BJ (cell line): ENCODE measurements around the gene CCDC167. TPM values are rescaled to one million over a fixed set of nuclear protein-coding genes. Genes with fewer than 3 reads are reported as not detected.

ENCODE experiments used
- CTCF ChIA-PET: fragments of 350-600 bp; formaldehyde crosslinking; extraction: SDS; loops from one replicate; lab custom pipeline; 2021; ENCODE audit warnings: antibody characterized with exemption, inconsistent platforms; lab: Yijun Ruan, JAX
- POLR2A ChIA-PET: fragments of 300-600 bp; sonication (Branson Sonifier 250); formaldehyde crosslinking; extraction: SDS; loops from one replicate; lab custom pipeline; 2021; ENCODE audit warnings: antibody characterized with exemption; lab: Charles Lee
- DNase-seq: peaks from one replicate; pipeline ENCODE4 v3.0.0-alpha.2; 2011; ENCODE audit warnings: low read depth
- H3K27me3 ChIP-seq: 2 replicates; pipeline ENCODE4 v1.6.0; 2011; ENCODE audit warnings: low read length; ENCODE audit not compliant: control insufficient read depth, insufficient read depth
- H3K36me3 ChIP-seq: 2 replicates; pipeline ENCODE4 v1.5.1; 2011; ENCODE audit warnings: low read length; ENCODE audit not compliant: control insufficient read depth, insufficient read depth
- H3K4me3 ChIP-seq: 2 replicates; pipeline ENCODE4 v1.5.1; 2011; ENCODE audit warnings: low read depth, mild to moderate bottlenecking, control low read depth, low read length
- CTCF ChIP-seq: IDR thresholded peaks from 2 replicates; pipeline ENCODE4 v1.5.1; 2011; ENCODE audit warnings: low read depth, mild to moderate bottlenecking, control low read depth, inconsistent platforms, low read length, moderate library complexity; ENCODE audit not compliant: insufficient read depth
- polyA minus RNA-seq: library from RNA; depleted of rRNA, polyadenylated mRNA; stranded (reverse); fragments of >200 nt; gene quantifications from 2 replicates; pipeline ENCODE4 v1.2.3, GENCODE V29; 2011; rRNA and poly(A)+ RNA removed
- polyA plus RNA-seq: library from polyadenylated mRNA; depleted of rRNA; stranded (reverse); fragments of >200 nt; gene quantifications from 2 replicates; pipeline ENCODE4 v1.2.3, GENCODE V29; 2011; rRNA removed

The CCDC167 gene
- polyA plus RNA-seq (31.8 and 34.4 TPM in 2 replicates), polyA minus RNA-seq (8.7 and 11.0 TPM in 2 replicates)

GRCh38 chr6:37499433-37500293 lies at the start of gene CCDC167:
TSS of gene CCDC167 (minus strand) at chr6:37499893. CDS start at chr6:37499863, 30 bp downstream.
- CTCF ChIA-PET, result interaction anchor here (0.6 to 0.8 kb wide), 2 partner anchors 9 to 19 kb away, joined by 4 to 5 read pairs; no protein-coding TSS in a partner anchor
- POLR2A ChIA-PET, result no interaction called here
- peaks cover 4% of the 10 kb centered on the region; the same call in 1 of the 2 replicates for H3K27me3 ChIP-seq
- H3K4me3 ChIP-seq, result peak within 1 kb of the TSS; percentile 56
- peak; percentile 79 for DNase-seq
- H3K36me3 ChIP-seq, result no peaks in the 10 kb centered on the region
- TF ChIP-seq CTCF, result no peak

- Histone ChIP-seq H3K27me3 (peaks cover 1% of the 10 kb centered on the region), H3K36me3 (no peaks in the 10 kb centered on the region), H3K4me3 (no peak overlapping the region)
- ChIA-PET CTCF (interaction anchor here (0.9 to 2.8 kb wide), 3 partner anchors 11 to 17 kb away, joined by 3 to 12 read pairs (median 9); no protein-coding TSS in a partner anchor), POLR2A (no interaction called here)
- no peak for DNase-seq
- TF ChIP-seq CTCF, result no peak
These were observed 49.5 kb upstream of the CCDC167 start for GRCh38 chr6:37549154-37549553.

- H3K27me3 ChIP-seq, result peaks cover 1% of the 10 kb centered on the region
- CTCF ChIA-PET, result interaction anchor here (0.6 to 2.6 kb wide), 5 partner anchors 10 to 103 kb away, joined by 3 to 13 read pairs (median 6); no protein-coding TSS in a partner anchor
- no peak for DNase-seq
- POLR2A ChIA-PET, result no interaction called here
- H3K4me3 ChIP-seq, result no peak overlapping the region
- no peaks in the 10 kb centered on the region for H3K36me3 ChIP-seq
- TF ChIP-seq CTCF, result no peak
These were observed 48.5 kb upstream of the CCDC167 start for GRCh38 chr6:37548067-37548674.

GRCh38 chr6:37547564-37548061 lies 47.9 kb upstream of the CCDC167 start:
- H3K4me3 ChIP-seq, result no peak overlapping the region
- H3K36me3 ChIP-seq, result no peaks in the 10 kb centered on the region
- DNase-seq, result no peak
- H3K27me3 ChIP-seq, result peaks cover 1% of the 10 kb centered on the region
- ChIA-PET CTCF (interaction anchor here (0.6 to 2.6 kb wide), 5 partner anchors 9 to 222 kb away, joined by 3 to 13 read pairs (median 6); no protein-coding TSS in a partner anchor), POLR2A (no interaction called here)
- TF ChIP-seq CTCF, result no peak
